Esophagus (tissue), 2 donors: ENCODE results near the gene STK10. TPM values are rescaled to one million over a fixed set of nuclear protein-coding genes. Genes with fewer than 3 reads are reported as not detected.

Source experiments
- H3K27ac ChIP-seq, 2 donors: one replicate each; pipeline ENCODE4 v1.5.1; 2013; ENCODE audit warnings: low read depth in 2 of 2, mild to moderate bottlenecking in 2 of 2, inconsistent platforms in 1 of 2, low read length in 1 of 2, moderate library complexity in 1 of 2
- H3K27me3 ChIP-seq, 2 donors: one replicate each; pipeline ENCODE4 v1.6.1; 2013; ENCODE audit warnings: low read length in 2 of 2, control low read depth in 1 of 2, mild to moderate bottlenecking in 1 of 2; ENCODE audit not compliant: insufficient read depth in 2 of 2, control insufficient read depth in 1 of 2
- H3K36me3 ChIP-seq, 2 donors: one replicate each; pipeline ENCODE4 v1.6.1; 2013; ENCODE audit warnings: low read length in 1 of 2; ENCODE audit not compliant: control insufficient read depth in 2 of 2, insufficient read depth in 2 of 2
- H3K4me1 ChIP-seq, 2 donors: one replicate each; pipeline ENCODE4 v1.6.1; 2013; ENCODE audit warnings: low read length in 1 of 2; ENCODE audit not compliant: control insufficient read depth in 2 of 2, insufficient read depth in 2 of 2
- H3K4me3 ChIP-seq, 2 donors: one replicate each; pipeline ENCODE4 v1.5.1; 2013; ENCODE audit warnings: low read length in 2 of 2, mild to moderate bottlenecking in 2 of 2, low read depth in 1 of 2, moderate library complexity in 1 of 2
- H3K9me3 ChIP-seq, 2 donors: one replicate each; pipeline ENCODE4 v1.6.1; 2013; ENCODE audit warnings: mild to moderate bottlenecking in 2 of 2, low read depth in 1 of 2, low read length in 1 of 2, moderate library complexity in 1 of 2; ENCODE audit not compliant: control insufficient read depth in 2 of 2, insufficient read depth in 1 of 2
- WGBS, 2 donors: extraction: QIAGEN DNeasy Blood & Tissue Kit; methylation state at CpG; one replicate each; pipeline ENCODE4 v1.1.7; 2013; 5-methylcytosine and 5-hydroxymethylcytosine counted together
- polyA plus RNA-seq, 2 donors: library from polyadenylated mRNA; stranded (reverse); fragments of 200-250 nt; gene quantifications; one replicate each; pipeline ENCODE4 v1.2.3, GENCODE V29; 2013
- donor health status: healthy with polysubstance abuse.
- donor health status: Bipolar disorder and iron deficiency.

Gene STK10
- polyA plus RNA-seq, 2 donors, result 3.9 to 7.7 TPM

GRCh38 chr5:172117977-172118701 lies 69.9 kb downstream of the STK10 start:
- no peaks in the 10 kb centered on the region for H3K27me3 ChIP-seq
- H3K4me3 ChIP-seq, result no peak overlapping the region
- H3K36me3 ChIP-seq, result no peaks in the 10 kb centered on the region
- H3K27ac ChIP-seq, result no peak overlapping the region
- 73 to 75% methylated on average over 9 of the region's 9 CpGs for WGBS, 2 donors
- peaks cover 0 to 2% of the 10 kb centered on the region in 2 donors for H3K4me1 ChIP-seq
- H3K9me3 ChIP-seq, result no peaks in the 10 kb centered on the region

- H3K27me3 ChIP-seq, result no peaks in the 10 kb centered on the region
- no peak overlapping the region for H3K4me3 ChIP-seq
- H3K9me3 ChIP-seq, result no peaks in the 10 kb centered on the region
- H3K27ac ChIP-seq, result no peak overlapping the region
- H3K4me1 ChIP-seq, result peaks cover 2 to 7% of the 10 kb centered on the region in 2 donors
- H3K36me3 ChIP-seq, result no peaks in the 10 kb centered on the region
- WGBS, 2 donors, result 75 to 86% methylated on average over 4 of the region's 4 CpGs
Observed at GRCh38 chr5:172115541-172115982, 72.5 kb downstream of the STK10 start.

GRCh38 chr5:172114875-172115422 lies 73.1 kb downstream of the STK10 start:
- peaks cover 2 to 10% of the 10 kb centered on the region in 2 donors for H3K4me1 ChIP-seq
- H3K36me3 ChIP-seq, result no peaks in the 10 kb centered on the region
- H3K4me3 ChIP-seq, result no peak overlapping the region
- H3K9me3 ChIP-seq, result no peaks in the 10 kb centered on the region
- H3K27me3 ChIP-seq, result no peaks in the 10 kb centered on the region
- peak overlapping the region; percentile 34 to 42 for H3K27ac ChIP-seq
- 66 to 72% methylated on average over 16 of the region's 16 CpGs for WGBS, 2 donors

- Histone ChIP-seq H3K4me1 (peaks cover 2 to 10% of the 10 kb centered on the region in 2 donors), H3K4me3 (no peak overlapping the region), H3K36me3 (no peaks in the 10 kb centered on the region), H3K27me3 (no peaks in the 10 kb centered on the region), H3K27ac (no peak overlapping the region), H3K9me3 (no peaks in the 10 kb centered on the region)
- WGBS, 2 donors, result 81 to 84% methylated on average over 7 of the region's 7 CpGs
Observed at GRCh38 chr5:172113036-172113435, 75.0 kb downstream of the STK10 start.

- Histone ChIP-seq H3K4me3 (no peak overlapping the region), H3K27me3 (no peaks in the 10 kb centered on the region), H3K4me1 (peaks cover 2 to 13% of the 10 kb centered on the region in 2 donors), H3K36me3 (no peaks in the 10 kb centered on the region), H3K9me3 (no peaks in the 10 kb centered on the region), H3K27ac (no peak overlapping the region)
Observed at GRCh38 chr5:172111852-172112225, 76.2 kb downstream of the STK10 start.

GRCh38 chr5:172110921-172111851 lies 76.8 kb downstream of the STK10 start:
- Histone ChIP-seq H3K36me3 (no peaks in the 10 kb centered on the region), H3K4me3 (peak overlapping the region in 1 of 2 donors; percentile 5), H3K9me3 (no peaks in the 10 kb centered on the region), H3K27ac (peak overlapping the region; percentile 48 to 71), H3K27me3 (no peaks in the 10 kb centered on the region), H3K4me1 (peaks cover 2 to 16% of the 10 kb centered on the region in 2 donors)
- WGBS, 2 donors, result 24 to 28% methylated on average over 16 to 17 of the region's 17 CpGs

- 74 to 75% methylated on average over 14 of the region's 14 CpGs for WGBS, 2 donors
- Histone ChIP-seq H3K4me3 (no peak overlapping the region), H3K36me3 (peaks cover 0 to 3% of the 10 kb centered on the region in 2 donors), H3K27ac (peak overlapping the region in 1 of 2 donors; percentile 71), H3K27me3 (no peaks in the 10 kb centered on the region), H3K9me3 (no peaks in the 10 kb centered on the region), H3K4me1 (peaks cover 0 to 16% of the 10 kb centered on the region in 2 donors)
Observed at GRCh38 chr5:172110260-172110815, 77.7 kb downstream of the STK10 start.

GRCh38 chr5:172109749-172110148 lies 78.3 kb downstream of the STK10 start:
- peaks cover 0 to 5% of the 10 kb centered on the region in 2 donors for H3K36me3 ChIP-seq
- peaks cover 0 to 16% of the 10 kb centered on the region in 2 donors for H3K4me1 ChIP-seq
- 78 to 83% methylated on average over 8 of the region's 8 CpGs for WGBS, 2 donors
- no peaks in the 10 kb centered on the region for H3K9me3 ChIP-seq
- no peaks in the 10 kb centered on the region for H3K27me3 ChIP-seq
- no peak overlapping the region for H3K27ac ChIP-seq
- H3K4me3 ChIP-seq, result no peak overlapping the region

GRCh38 chr5:172107571-172107970 lies 80.5 kb downstream of the STK10 start:
- Histone ChIP-seq H3K4me3 (no peak overlapping the region), H3K27me3 (no peaks in the 10 kb centered on the region), H3K27ac (no peak overlapping the region), H3K4me1 (peaks cover 0 to 21% of the 10 kb centered on the region in 2 donors), H3K9me3 (no peaks in the 10 kb centered on the region), H3K36me3 (peaks cover 0 to 9% of the 10 kb centered on the region in 2 donors)
- WGBS, 2 donors, result 29 to 42% methylated on average over 13 of the region's 13 CpGs
